Mesothelial cell of epicardium (in vitro differentiated cells): ENCODE measurements around the gene ZNF526. TPM values are rescaled to one million over a fixed set of nuclear protein-coding genes. Genes with fewer than 3 reads are reported as not detected.
A peak's percentile ranks its signal among the peaks of the same experiment; 100 is the strongest.

ENCODE experiments used
- DNase-seq, 2 experiments: peaks; one replicate each; pipeline ENCODE4 v3.0.0; 2021; ENCODE audit warnings: low spot score in 2 of 2; ENCODE audit not compliant: unreplicated experiment in 2 of 2
- H3K27ac Mint-ChIP-seq: 2 replicates; pipeline ENCODE4 v1.8.0; 2021; ENCODE audit warnings: mixed read lengths
- H3K27me3 Mint-ChIP-seq: 2 replicates; pipeline ENCODE4 v1.8.0; 2021; ENCODE audit warnings: low read depth, mixed read lengths
- H3K36me3 Mint-ChIP-seq: 2 replicates; pipeline ENCODE4 v1.8.0; 2021; ENCODE audit warnings: mixed read lengths
- H3K4me1 Mint-ChIP-seq: 2 replicates; pipeline ENCODE4 v1.8.0; 2021; ENCODE audit warnings: mixed read lengths
- H3K4me3 Mint-ChIP-seq: 2 replicates; pipeline ENCODE4 v1.8.0; 2021; ENCODE audit warnings: mild to moderate bottlenecking, moderate library complexity, mixed read lengths
- H3K9me3 Mint-ChIP-seq: 2 replicates; pipeline ENCODE4 v1.8.0; 2021; ENCODE audit warnings: mixed read lengths
- CTCF ChIP-seq: fragments of 200-600 bp; sonication (generic); IDR thresholded peaks from one replicate; pipeline ENCODE4 v1.5.0; 2021; ENCODE audit warnings: antibody characterized with exemption; ENCODE audit not compliant: unreplicated experiment
- total RNA-seq: library from RNA; stranded (reverse); gene quantifications from 3 replicates; pipeline ENCODE4 v1.2.1, GENCODE V29; 2021

The ZNF526 gene
- total RNA-seq, 1 donor from 2014 or later, result 13.3 TPM

GRCh38 chr19:42178791-42179674 lies 41.1 kb upstream of the ZNF526 start:
- no peaks in the 10 kb centered on the region for H3K36me3 Mint-ChIP-seq
- no peak for DNase-seq
- H3K9me3 Mint-ChIP-seq, result no peaks in the 10 kb centered on the region
- TF ChIP-seq CTCF, result peak; percentile 29
- peaks cover 5% of the 10 kb centered on the region for H3K4me1 Mint-ChIP-seq
- H3K27me3 Mint-ChIP-seq, result peaks cover 47% of the 10 kb centered on the region
- H3K4me3 Mint-ChIP-seq, result no peak overlapping the region
- H3K27ac Mint-ChIP-seq, result no peak overlapping the region

GRCh38 chr19:42184401-42184861 lies 35.7 kb upstream of the ZNF526 start:
- Mint-ChIP-seq H3K4me1 (no peaks in the 10 kb centered on the region), H3K27me3 (peaks cover 45% of the 10 kb centered on the region), H3K4me3 (no peak overlapping the region), H3K9me3 (no peaks in the 10 kb centered on the region), H3K36me3 (no peaks in the 10 kb centered on the region), H3K27ac (no peak overlapping the region)
- peak; percentile 97 for TF ChIP-seq CTCF
- DNase-seq, result peak; percentile 58 to 79

GRCh38 chr19:42185277-42185676 lies 34.8 kb upstream of the ZNF526 start:
- Mint-ChIP-seq H3K27ac (no peak overlapping the region), H3K36me3 (no peaks in the 10 kb centered on the region), H3K27me3 (peaks cover 50% of the 10 kb centered on the region), H3K9me3 (no peaks in the 10 kb centered on the region), H3K4me3 (no peak overlapping the region), H3K4me1 (no peaks in the 10 kb centered on the region)
- no peak for TF ChIP-seq CTCF
- no peak for DNase-seq

- H3K27me3 Mint-ChIP-seq, result peaks cover 57% of the 10 kb centered on the region
- H3K4me1 Mint-ChIP-seq, result no peaks in the 10 kb centered on the region
- H3K36me3 Mint-ChIP-seq, result no peaks in the 10 kb centered on the region
- peaks cover 6% of the 10 kb centered on the region for H3K9me3 Mint-ChIP-seq
- no peak for DNase-seq
- no peak for TF ChIP-seq CTCF
- H3K4me3 Mint-ChIP-seq, result no peak overlapping the region
- no peak overlapping the region for H3K27ac Mint-ChIP-seq
These were observed 31.4 kb upstream of the ZNF526 start for GRCh38 chr19:42188665-42189064.

GRCh38 chr19:42189133-42189532 lies 31.0 kb upstream of the ZNF526 start:
- TF ChIP-seq CTCF, result no peak
- Mint-ChIP-seq H3K36me3 (no peaks in the 10 kb centered on the region), H3K9me3 (peaks cover 9% of the 10 kb centered on the region), H3K27me3 (peaks cover 58% of the 10 kb centered on the region), H3K27ac (no peak overlapping the region), H3K4me1 (no peaks in the 10 kb centered on the region), H3K4me3 (no peak overlapping the region)
- no peak for DNase-seq
